K562 (cell line): Measurements from ENCODE around the gene KRTAP10-9. TPM values are rescaled to one million over a fixed set of nuclear protein-coding genes. Genes with fewer than 3 reads are reported as not detected.

Source experiments
- ATAC-seq: fragments of 200-7000 bp; cut with Tn5 transposase; 3 replicates; pipeline ENCODE4 v1.9.1; 2020; ENCODE audit warnings: moderate library complexity
- Bru-seq: library from RNA; stranded (reverse); fragments of 400-500 nt; gene quantifications from one replicate; lab custom pipeline; 2021; lab: Mats Ljungman, UMichigan
- BruChase-seq, 2 experiments: library from RNA; stranded (reverse); fragments of 400-500 nt; gene quantifications; one replicate each; lab custom pipeline; 2021; lab: Mats Ljungman, UMichigan
- BruUV-seq: library from RNA; stranded (reverse); fragments of 400-500 nt; replicated peaks from 2 replicates; lab custom pipeline; 2021; lab: Mats Ljungman, UMichigan
- CTCF ChIA-PET: fragments of 300-600 bp; formaldehyde crosslinking; extraction: SDS; loops from one replicate; lab custom pipeline; 2021; ENCODE audit warnings: low intra/inter-chr PET ratio; lab: Yijun Ruan, JAX
- POLR2A ChIA-PET: fragments of 300-600, 350-650 bp; sonication (Branson Sonifier 250); formaldehyde crosslinking; extraction: SDS; loops from one replicate; lab custom pipeline; 2021; ENCODE audit warnings: antibody characterized with exemption, inconsistent platforms; lab: Yijun Ruan, JAX
- DNase-seq, 4 experiments: peaks; one replicate each; pipeline versions ENCODE4 v3.0.0 to v3.0.0-alpha.2; 2011 to 2018; ENCODE audit warnings: low spot score in 3 of 4, mixed read lengths in 3 of 4; ENCODE audit errors: extremely low read depth in 1 of 4
- FAIRE-seq: peaks from 2 replicates; lab custom pipeline; 2011; peaks lifted over from hg19 to GRCh38; lab: Jason Lieb, UNC
- H2AFZ ChIP-seq: 2 replicates; pipeline ENCODE4 v1.6.0; 2011; ENCODE audit warnings: low read depth, low read length, control low read depth, inconsistent platforms
- H3K27ac ChIP-seq: fragments of 200-600 bp; 3 replicates; pipeline ENCODE4 v1.8.0; 2011; ENCODE audit warnings: low read depth, mild to moderate bottlenecking, control low read depth, inconsistent platforms, low read length, moderate library complexity, mixed read lengths; ENCODE audit errors: extremely low read depth
- H3K27me3 ChIP-seq, 2 experiments: fragments of 300-600 bp in 1 of 2; 2 replicates in 1 of 2; 3 replicates in 1 of 2; pipeline versions ENCODE4 v1.6.0 to v1.8.0; 2011; ENCODE audit warnings: inconsistent platforms in 2 of 2, low read length in 2 of 2, mild to moderate bottlenecking in 1 of 2, mixed read lengths in 1 of 2, moderate library complexity in 1 of 2; ENCODE audit not compliant: control insufficient read depth in 2 of 2, insufficient read depth in 2 of 2
- H3K36me3 ChIP-seq: fragments of 300-600 bp; 3 replicates; pipeline ENCODE4 v1.8.0; 2011; ENCODE audit warnings: mild to moderate bottlenecking, low read length, inconsistent platforms; ENCODE audit not compliant: control insufficient read depth, insufficient read depth
- H3K4me1 ChIP-seq, 2 experiments: fragments of 200-600 bp in 1 of 2; replicated peaks in 1 of 2; 2 replicates in 1 of 2; 3 replicates in 1 of 2; pipeline versions ENCODE4 v1.5.1 to v1.8.0; 2011; ENCODE audit warnings: inconsistent platforms in 2 of 2, low read length in 2 of 2, mild to moderate bottlenecking in 1 of 2, mixed read lengths in 1 of 2, moderate library complexity in 1 of 2; ENCODE audit not compliant: control insufficient read depth in 2 of 2, insufficient read depth in 2 of 2
- H3K4me2 ChIP-seq: 2 replicates; pipeline ENCODE4 v1.6.1; 2011; ENCODE audit warnings: low read length, control low read depth, inconsistent platforms, mixed read lengths; ENCODE audit not compliant: insufficient read depth
- H3K4me3 ChIP-seq: fragments of 200-600 bp; sonication (generic), shearing (Covaris generic); 2 replicates; pipeline ENCODE4 v1.5.1; 2016; ENCODE audit warnings: control low read depth, inconsistent platforms
- H3K79me2 ChIP-seq: fragments of 200-600 bp; 3 replicates; pipeline ENCODE4 v1.8.0; 2011; ENCODE audit warnings: low read length, inconsistent platforms; ENCODE audit not compliant: control insufficient read depth, insufficient read depth
- H3K9ac ChIP-seq, 2 experiments: 2 replicates each; pipeline versions ENCODE4 v1.6.0 to v1.6.1; 2011; ENCODE audit warnings: low read depth in 2 of 2, low read length in 2 of 2, control low read depth in 1 of 2, inconsistent platforms in 1 of 2, mild to moderate bottlenecking in 1 of 2, mixed read lengths in 1 of 2; ENCODE audit not compliant: insufficient read depth in 1 of 2
- H3K9me1 ChIP-seq: one replicate; pipeline ENCODE4 v1.6.0; 2011; ENCODE audit warnings: inconsistent platforms, mild to moderate bottlenecking, low read length, moderate library complexity; ENCODE audit not compliant: control insufficient read depth, insufficient read depth
- H3K9me3 ChIP-seq: replicated peaks from 2 replicates; pipeline ENCODE4 v1.5.1; 2011; ENCODE audit warnings: low read depth, low read length, inconsistent platforms; ENCODE audit not compliant: control insufficient read depth, insufficient read depth
- H4K20me1 ChIP-seq: replicated peaks from 2 replicates; pipeline ENCODE4 v1.6.1; 2011; ENCODE audit warnings: low read length, inconsistent platforms, mixed read lengths; ENCODE audit not compliant: control insufficient read depth, insufficient read depth
- EP400 ChIP-seq: fragments of 450-650 bp; IDR thresholded peaks from 2 replicates; pipeline ENCODE4 v1.6.1; 2017; ENCODE audit warnings: antibody characterized with exemption, mild to moderate bottlenecking, moderate library complexity
- HCFC1 ChIP-seq: IDR thresholded peaks from 2 replicates; pipeline ENCODE4 v1.6.1; 2012; ENCODE audit warnings: low read depth, low read length, improper control_type of control experiment
- HDAC2 ChIP-seq: fragments of 450-650 bp; IDR thresholded peaks from 2 replicates; pipeline ENCODE4 v1.6.1; 2016; ENCODE audit warnings: mild to moderate bottlenecking
- MEF2D ChIP-seq: conservative IDR thresholded peaks from 2 replicates; pipeline ENCODE4 v1.6.1; 2016; ENCODE audit warnings: low read depth, missing genetic modification characterization, missing compliant biosample characterization
- OTX1 ChIP-seq: fragments of 450-650 bp; formaldehyde crosslinking; IDR thresholded peaks from 2 replicates; pipeline ENCODE4 v1.4.0; 2022; ENCODE audit warnings: mild to moderate bottlenecking
- POLR2H ChIP-seq: IDR thresholded peaks from 2 replicates; pipeline ENCODE4 v1.6.1; 2016; ENCODE audit warnings: missing genetic modification characterization, low read depth, mild to moderate bottlenecking, control low read depth, missing compliant biosample characterization, moderate library complexity
- PPARD ChIP-seq: fragments of 250-450 bp; sonication (Bioruptor Pico); IDR thresholded peaks from 2 replicates; pipeline ENCODE4 v1.8.0; 2022; ENCODE audit warnings: inconsistent platforms, mild to moderate bottlenecking, moderate library complexity
- SOX6 ChIP-seq: fragments of 450-650 bp; IDR thresholded peaks from 2 replicates; pipeline ENCODE4 v1.6.1; 2014; ENCODE audit warnings: mild to moderate bottlenecking
- TCFL5 ChIP-seq: fragments of 250-450 bp; sonication (Bioruptor Pico); conservative IDR thresholded peaks from 2 replicates; pipeline ENCODE4 v1.6.1; 2021; ENCODE audit warnings: mild to moderate bottlenecking, moderate library complexity, matching md5 sums
- WGBS: fragments of 100-300 bp; shearing (Covaris generic); methylation state at CpG from one replicate; pipeline ENCODE4 v1.1.6; 2016; ENCODE audit warnings: low coverage, mixed read lengths; ENCODE audit not compliant: insufficient coverage; ENCODE audit errors: missing lambda C conversion rate; 5-methylcytosine and 5-hydroxymethylcytosine counted together
- in situ Hi-C: fragments of 300-500 bp; cut with MboI; formaldehyde crosslinking; loops from 4 replicates; pipeline ENCODE4 v1.15.0; 2018; ENCODE audit warnings: inconsistent platforms, mixed read lengths
- intact Hi-C: fragments of 100-400 bp; cut with micrococcal nuclease; formaldehyde crosslinking; loops from 2 replicates; pipeline ENCODE4 v1.14.2; 2022
- long read RNA-seq, 3 experiments: library from polyadenylated mRNA in 2 of 3; library from RNA in 1 of 3; unstranded in 2 of 3; stranded (forward) in 1 of 3; transcript quantifications; one replicate each; pipeline ENCODE4 v2.0.0, GENCODE V29; 2019 to 2022
- polyA minus RNA-seq, 3 experiments: library from RNA; depleted of rRNA, polyadenylated mRNA; stranded (reverse); fragments of >200 nt; gene quantifications; 2 replicates each; pipeline ENCODE4 v1.2.3, GENCODE V29; 2011
- polyA plus RNA-seq, 8 experiments: library from polyadenylated mRNA; depleted of rRNA in 4 of 8; stranded (reverse) in 5 of 8; unstranded in 3 of 8; fragments of >200 nt; fragmentation: Nextera tagmentation in 2 of 8; fragmentation: Illumina TruSeq in 1 of 8; extraction: Ambion mirVana in 2 of 8; extraction: Trizol in 1 of 8; gene quantifications; 2 replicates each; pipeline versions ENCODE4 v1.2.1 to v1.2.3, GENCODE V29; 2011 to 2014; ENCODE audit warnings: inconsistent platforms in 1 of 8, missing spikeins in 1 of 8
- total RNA-seq, 7 experiments: library from RNA; depleted of rRNA in 6 of 7; stranded (reverse); fragments of >200 nt in 6 of 7; fragmentation: Illumina TruSeq in 2 of 7; extraction: Trizol in 2 of 7; gene quantifications; 2 replicates each; pipeline versions ENCODE4 v1.2.1 to v1.2.3, GENCODE V29; 2011 to 2021; ENCODE audit warnings: low replicate concordance in 1 of 7
- TF ChIP-seq, protein P1 (sequence below): fragments of 250-450 bp; sonication (Bioruptor Pico); IDR thresholded peaks from 2 replicates; pipeline ENCODE4 v1.4.0; 2020; ENCODE audit warnings: mild to moderate bottlenecking, moderate library complexity, borderline replicate concordance
- TF ChIP-seq, protein P2 (sequence below): sonication (generic); formaldehyde crosslinking; IDR thresholded peaks from 2 replicates; pipeline ENCODE4 v1.8.0; 2022; ENCODE audit warnings: mild to moderate bottlenecking, missing genetic modification reagents
- TF ChIP-seq, protein P3 (sequence below): fragments of 250-450 bp; sonication (Bioruptor Pico); IDR thresholded peaks from 2 replicates; pipeline ENCODE4 v1.5.0; 2021
- TF ChIP-seq, protein P4 (sequence below): fragments of 450-650 bp; formaldehyde crosslinking; IDR thresholded peaks from 2 replicates; pipeline ENCODE4 v1.4.0; 2020; ENCODE audit warnings: mild to moderate bottlenecking, moderate library complexity

KRTAP10-9 gene, protein sequence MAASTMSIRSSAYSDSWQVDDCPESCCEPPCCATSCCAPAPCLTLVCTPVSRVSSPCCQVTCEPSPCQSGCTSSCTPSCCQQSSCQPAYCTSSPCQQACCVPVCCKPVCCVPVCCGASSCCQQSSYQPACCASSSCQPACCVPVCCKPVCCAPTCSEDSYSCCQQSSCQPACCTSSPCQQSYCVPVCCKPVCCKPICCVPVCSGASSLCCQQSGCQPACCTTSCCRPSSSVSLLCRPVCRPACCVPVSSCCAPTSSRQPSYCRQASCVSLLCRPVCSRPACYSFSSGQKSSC
- total RNA-seq (2011; cell fraction: chromatin; rRNA removed; ENCODE audit: low replicate concordance): not detected in 2 replicates
- not detected in 2 replicates for total RNA-seq (2011; cell fraction: nucleolus; rRNA removed)
- not detected in 2 replicates for total RNA-seq (2011; cell fraction: nucleoplasm; rRNA removed)
- total RNA-seq (2014; rRNA removed) (not detected in 2 replicates), total RNA-seq (2014; rRNA removed; fragmentation: Illumina TruSeq; extraction: Trizol) (not detected in 2 replicates), total RNA-seq (2015; rRNA removed; fragmentation: Illumina TruSeq; extraction: Trizol) (not detected in 2 replicates), total RNA-seq (2021) (not detected in 2 replicates), polyA plus RNA-seq (2011; rRNA removed) (not detected in 2 replicates), polyA plus RNA-seq (2014; fragmentation: Illumina TruSeq; extraction: Trizol) (not detected in 2 replicates), polyA plus RNA-seq (2014; fragmentation: Nextera tagmentation; extraction: Ambion mirVana) (not detected), polyA plus RNA-seq (2014; rRNA removed) (not detected in 2 replicates), polyA minus RNA-seq (2011; rRNA and poly(A)+ RNA removed) (not detected in 2 replicates), Bru-seq, nascent RNA (not detected), BruChase-seq, experiment 1, labeled RNA remaining after a 2-hour chase (not detected), BruChase-seq, experiment 2, labeled RNA remaining after a 6-hour chase (not detected)
- not detected in 2 replicates for polyA plus RNA-seq (2011; cell fraction: cytosol; rRNA removed)
- not detected in 2 replicates for polyA plus RNA-seq (2011; cell fraction: nucleus; rRNA removed)
- not detected in 2 replicates for polyA plus RNA-seq (2012)
- not detected in 2 replicates for polyA minus RNA-seq (2011; cell fraction: cytosol; rRNA and poly(A)+ RNA removed)
- not detected in 2 replicates for polyA minus RNA-seq (2011; cell fraction: nucleus; rRNA and poly(A)+ RNA removed)
- long read RNA-seq, experiment 1: 0 reads
- long read RNA-seq, experiment 2: 0 reads
- long read RNA-seq, experiment 3: 0 reads

DNA sequence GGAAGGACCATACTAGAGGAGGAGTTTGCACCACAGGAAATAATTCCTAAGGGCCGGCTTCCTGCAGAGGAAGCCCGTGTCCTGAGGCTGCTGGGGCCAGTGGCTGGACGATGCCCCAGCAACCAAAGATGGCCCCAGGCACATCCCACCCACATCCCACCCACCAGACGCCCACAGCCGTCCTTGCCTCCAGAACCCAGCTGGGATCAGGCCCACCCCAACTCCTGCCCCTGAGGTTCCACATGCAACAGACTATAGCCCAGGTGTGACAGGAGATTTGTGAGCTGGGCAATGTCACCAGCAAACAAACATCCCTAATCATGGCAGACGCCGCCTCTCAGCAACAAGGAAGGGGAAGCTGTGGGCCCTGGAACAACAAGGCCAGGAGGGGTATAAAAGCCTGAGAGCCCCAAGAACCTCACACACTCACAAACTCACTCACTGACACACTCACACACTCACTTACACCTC lies at the start of gene KRTAP10-9:
TSS of gene KRTAP10-9 (plus strand) at position 421 of the 471 bp plus-strand sequence. CDS start 79 bp downstream, outside the sequence.
- H3K4me3 ChIP-seq: no peak within 1 kb of the TSS
- FAIRE-seq (no peak), ATAC-seq (no peak), DNase-seq (no peak)
- POLR2A ChIA-PET: no interaction called here
- in situ Hi-C loops: no loop called here
- H3K9me3 ChIP-seq: peaks cover 5% of the 10 kb centered on the region; the same call in 1 of the 2 replicates
- BruUV-seq: no TSS peak
- no peaks in the 10 kb centered on the region for H4K20me1 ChIP-seq
- CTCF ChIA-PET: no interaction called here
- H3K79me2 ChIP-seq: no peaks in the 10 kb centered on the region
- peaks cover 0 to 6% of the 10 kb centered on the region in 2 experiments; a peak in 1 of 5 replicates for H3K27me3 ChIP-seq
- H3K4me2 ChIP-seq: no peak within 1 kb of the TSS
- 0% methylated on average over 7 of the region's 7 CpGs for WGBS
- H2AFZ ChIP-seq: no peak within 1 kb of the TSS
- H3K36me3 ChIP-seq: no peaks in the 10 kb centered on the region
- intact Hi-C loops: no loop called here
- H3K9ac ChIP-seq: no peak within 1 kb of the TSS
- no peak within 1 kb of the TSS for H3K27ac ChIP-seq
- no peaks in the 10 kb centered on the region for H3K4me1 ChIP-seq
- no peaks in the 10 kb centered on the region for H3K9me1 ChIP-seq
- TF ChIP-seq HCFC1 (no peak), OTX1 (CRISPR knock-in tag) (no peak), HDAC2 (no peak), EP400 (no peak), PPARD (CRISPR knock-in tag) (no peak), POLR2H (no peak), MEF2D (tag) (no peak), TCFL5 (CRISPR knock-in tag) (no peak), SOX6 (no peak)
- TF ChIP-seq, protein P1, sequence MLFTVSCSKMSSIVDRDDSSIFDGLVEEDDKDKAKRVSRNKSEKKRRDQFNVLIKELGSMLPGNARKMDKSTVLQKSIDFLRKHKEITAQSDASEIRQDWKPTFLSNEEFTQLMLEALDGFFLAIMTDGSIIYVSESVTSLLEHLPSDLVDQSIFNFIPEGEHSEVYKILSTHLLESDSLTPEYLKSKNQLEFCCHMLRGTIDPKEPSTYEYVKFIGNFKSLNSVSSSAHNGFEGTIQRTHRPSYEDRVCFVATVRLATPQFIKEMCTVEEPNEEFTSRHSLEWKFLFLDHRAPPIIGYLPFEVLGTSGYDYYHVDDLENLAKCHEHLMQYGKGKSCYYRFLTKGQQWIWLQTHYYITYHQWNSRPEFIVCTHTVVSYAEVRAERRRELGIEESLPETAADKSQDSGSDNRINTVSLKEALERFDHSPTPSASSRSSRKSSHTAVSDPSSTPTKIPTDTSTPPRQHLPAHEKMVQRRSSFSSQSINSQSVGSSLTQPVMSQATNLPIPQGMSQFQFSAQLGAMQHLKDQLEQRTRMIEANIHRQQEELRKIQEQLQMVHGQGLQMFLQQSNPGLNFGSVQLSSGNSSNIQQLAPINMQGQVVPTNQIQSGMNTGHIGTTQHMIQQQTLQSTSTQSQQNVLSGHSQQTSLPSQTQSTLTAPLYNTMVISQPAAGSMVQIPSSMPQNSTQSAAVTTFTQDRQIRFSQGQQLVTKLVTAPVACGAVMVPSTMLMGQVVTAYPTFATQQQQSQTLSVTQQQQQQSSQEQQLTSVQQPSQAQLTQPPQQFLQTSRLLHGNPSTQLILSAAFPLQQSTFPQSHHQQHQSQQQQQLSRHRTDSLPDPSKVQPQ (CRISPR knock-in tag): no peak
- TF ChIP-seq, protein P2, sequence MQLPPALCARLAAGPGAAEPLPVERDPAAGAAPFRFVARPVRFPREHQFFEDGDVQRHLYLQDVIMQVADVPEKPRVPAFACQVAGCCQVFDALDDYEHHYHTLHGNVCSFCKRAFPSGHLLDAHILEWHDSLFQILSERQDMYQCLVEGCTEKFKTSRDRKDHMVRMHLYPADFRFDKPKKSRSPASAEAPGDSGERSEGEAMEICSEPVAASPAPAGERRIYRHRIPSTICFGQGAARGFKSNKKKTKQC (CRISPR knock-in tag): no peak
- TF ChIP-seq, protein P3, sequence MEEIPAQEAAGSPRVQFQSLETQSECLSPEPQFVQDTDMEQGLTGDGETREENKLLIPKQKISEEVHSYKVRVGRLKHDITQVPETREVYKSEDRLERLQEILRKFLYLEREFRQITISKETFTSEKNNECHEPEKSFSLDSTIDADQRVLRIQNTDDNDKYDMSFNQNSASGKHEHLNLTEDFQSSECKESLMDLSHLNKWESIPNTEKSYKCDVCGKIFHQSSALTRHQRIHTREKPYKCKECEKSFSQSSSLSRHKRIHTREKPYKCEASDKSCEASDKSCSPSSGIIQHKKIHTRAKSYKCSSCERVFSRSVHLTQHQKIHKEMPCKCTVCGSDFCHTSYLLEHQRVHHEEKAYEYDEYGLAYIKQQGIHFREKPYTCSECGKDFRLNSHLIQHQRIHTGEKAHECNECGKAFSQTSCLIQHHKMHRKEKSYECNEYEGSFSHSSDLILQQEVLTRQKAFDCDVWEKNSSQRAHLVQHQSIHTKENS (CRISPR knock-in tag): no peak
- TF ChIP-seq, protein P4, sequence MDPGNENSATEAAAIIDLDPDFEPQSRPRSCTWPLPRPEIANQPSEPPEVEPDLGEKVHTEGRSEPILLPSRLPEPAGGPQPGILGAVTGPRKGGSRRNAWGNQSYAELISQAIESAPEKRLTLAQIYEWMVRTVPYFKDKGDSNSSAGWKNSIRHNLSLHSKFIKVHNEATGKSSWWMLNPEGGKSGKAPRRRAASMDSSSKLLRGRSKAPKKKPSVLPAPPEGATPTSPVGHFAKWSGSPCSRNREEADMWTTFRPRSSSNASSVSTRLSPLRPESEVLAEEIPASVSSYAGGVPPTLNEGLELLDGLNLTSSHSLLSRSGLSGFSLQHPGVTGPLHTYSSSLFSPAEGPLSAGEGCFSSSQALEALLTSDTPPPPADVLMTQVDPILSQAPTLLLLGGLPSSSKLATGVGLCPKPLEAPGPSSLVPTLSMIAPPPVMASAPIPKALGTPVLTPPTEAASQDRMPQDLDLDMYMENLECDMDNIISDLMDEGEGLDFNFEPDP (CRISPR knock-in tag): no peak
